ENCODE data around the gene COX7A2L.

COX7A2L gene

DNA sequence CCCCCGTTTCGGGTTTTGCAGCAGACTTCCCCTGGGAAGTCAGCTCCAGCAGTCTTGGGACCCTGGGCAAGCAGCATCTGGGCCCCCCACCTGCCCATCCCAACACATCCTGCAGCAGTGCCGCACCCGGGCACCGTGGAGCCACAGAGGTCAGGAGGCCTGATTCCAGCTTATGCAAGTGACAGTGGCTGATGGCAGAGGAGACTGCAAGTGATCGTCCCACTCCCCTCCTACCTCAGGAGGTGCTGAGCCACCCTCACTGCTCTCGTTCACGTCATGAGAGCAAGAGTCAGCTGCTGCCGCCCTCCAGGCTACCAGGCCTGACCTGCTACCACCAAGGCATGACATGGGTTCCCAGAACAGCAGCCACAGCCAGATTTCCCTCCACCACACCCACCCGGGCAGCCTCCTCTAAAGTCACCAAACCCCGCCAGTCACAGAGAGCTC is 18.2 kb downstream of the COX7A2L start:
- Histone ChIP-seq H3K4me1 (ENCODE audit: control insufficient read depth in 2 of 2, insufficient read depth in 1 of 2, low read depth in 1 of 2, low read length in 2 of 2) (no peaks in the 10 kb centered on the region), H3K23ac (ENCODE audit: low read depth, low read length, poor library complexity) (peak overlapping the region; percentile 77), H3K27ac (replicated peaks; ENCODE audit: low read length) (no peak overlapping the region)

DNA sequence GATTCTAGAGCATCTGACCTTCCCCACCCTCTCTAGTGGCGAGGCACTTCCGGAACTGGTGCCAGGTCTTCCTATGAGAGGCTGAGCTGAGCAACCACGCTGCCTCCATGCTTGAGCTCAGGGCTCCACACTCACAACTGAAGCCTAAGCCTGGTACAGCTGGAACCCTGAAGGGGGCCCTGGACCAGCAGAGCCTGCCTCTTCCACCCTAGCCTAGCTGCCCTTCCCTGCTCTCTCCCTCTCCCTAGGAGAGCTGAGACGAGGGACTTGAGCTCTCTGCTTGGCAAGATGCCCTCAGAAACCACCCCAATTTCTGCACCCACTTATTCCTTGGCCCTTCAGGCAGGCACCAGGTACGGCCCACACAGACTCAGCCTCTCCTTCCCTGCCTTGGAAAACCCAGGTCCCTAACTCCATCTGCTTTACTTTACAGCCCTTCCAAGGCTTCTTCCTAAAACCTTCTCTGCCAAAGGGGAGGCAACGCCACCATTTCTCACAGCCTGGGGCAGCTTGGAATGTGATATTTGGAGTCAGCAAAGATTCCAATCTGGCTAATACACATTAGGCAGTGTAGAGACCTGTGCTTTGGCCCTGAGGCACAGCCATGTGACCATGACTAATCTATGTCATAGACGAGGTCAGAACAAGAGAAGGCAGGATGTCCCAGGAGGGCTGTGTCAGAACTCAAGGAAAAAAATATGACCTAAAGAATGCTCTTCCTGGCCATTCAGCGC is 18.8 kb downstream of the COX7A2L start:
- no peak overlapping the region for H3K4me3 ChIP-seq (ENCODE audit: low read length in 2 of 2)
- peaks cover 9 to 75% of the 10 kb centered on the region in 2 donors for H3K36me3 ChIP-seq (replicated peaks in 1 of 2; ENCODE audit: control insufficient read depth in 2 of 2, insufficient read depth in 2 of 2, low read length in 2 of 2)
- no peak overlapping the region for H2AFZ ChIP-seq (ENCODE audit: low read length)
- H3K4me1 ChIP-seq (ENCODE audit: control insufficient read depth in 2 of 2, insufficient read depth in 1 of 2, low read depth in 1 of 2, low read length in 2 of 2), result no peaks in the 10 kb centered on the region
- no peak overlapping the region for H3K4me2 ChIP-seq (ENCODE audit: insufficient read depth, low read length, poor library complexity, severe bottlenecking)
- no peak overlapping the region for H2BK12ac ChIP-seq (ENCODE audit: low read length)
- H3K9ac ChIP-seq (ENCODE audit: low read depth, low read length, poor library complexity), result no peak overlapping the region
- H3K27me3 ChIP-seq (ENCODE audit: control insufficient read depth in 3 of 3, insufficient read depth in 3 of 3, low read depth in 1 of 3, low read length in 3 of 3), result no peaks in the 10 kb centered on the region
- no CpG with 5 or more reads among the region's 8 CpGs for WGBS, 2 donors (ENCODE audit: extremely low coverage in 2 of 2, insufficient read length in 2 of 2, insufficient replicate concordance in 1 of 2)
- H3K18ac ChIP-seq (ENCODE audit: low read length), result no peak overlapping the region
- no peak overlapping the region for H3K23ac ChIP-seq (ENCODE audit: low read depth, low read length, poor library complexity)
- H2AK5ac ChIP-seq (ENCODE audit: low read depth, low read length), result no peak overlapping the region
- no peak overlapping the region for H4K91ac ChIP-seq (ENCODE audit: low read depth, low read length, poor library complexity)
- H2BK5ac ChIP-seq (ENCODE audit: low read length), result peak overlapping the region; percentile 27
- H3K14ac ChIP-seq (ENCODE audit: low read length), result peak overlapping the region; percentile 63
- no peak overlapping the region for H3K4ac ChIP-seq (ENCODE audit: low read length)
- H2BK15ac ChIP-seq (ENCODE audit: low read length), result no peak overlapping the region
- H3K79me1 ChIP-seq (ENCODE audit: low read depth, low read length), result peaks cover 9% of the 10 kb centered on the region
- no peak overlapping the region for H3K27ac ChIP-seq (replicated peaks; ENCODE audit: low read length)
- no peak for DNase-seq (ENCODE audit: low spot score)
- H3K9me3 ChIP-seq (replicated peaks in 1 of 2; ENCODE audit: control insufficient read depth in 2 of 2, insufficient read depth in 1 of 2, low read depth in 1 of 2, low read length in 2 of 2), result peaks cover 3 to 5% of the 10 kb centered on the region in 2 donors
- H4K8ac ChIP-seq (ENCODE audit: low read depth, low read length), result no peak overlapping the region
- no peak overlapping the region for H2BK120ac ChIP-seq (ENCODE audit: low read depth, low read length)

More for the DNA sequence above, 18.2 kb downstream of the COX7A2L start:
- WGBS, 2 donors (ENCODE audit: extremely low coverage in 2 of 2, insufficient read length in 2 of 2, insufficient replicate concordance in 1 of 2), result no CpG with 5 or more reads among the region's 11 CpGs
- no peak overlapping the region for H2BK15ac ChIP-seq (ENCODE audit: low read length)
- H3K9me3 ChIP-seq (replicated peaks in 1 of 2; ENCODE audit: control insufficient read depth in 2 of 2, insufficient read depth in 1 of 2, low read depth in 1 of 2, low read length in 2 of 2), result peaks cover under 1% of the 10 kb centered on the region in 2 donors
- no peak overlapping the region for H3K4me2 ChIP-seq (ENCODE audit: insufficient read depth, low read length, poor library complexity, severe bottlenecking)
- H2AK5ac ChIP-seq (ENCODE audit: low read depth, low read length), result peak overlapping the region; percentile 22
- H2BK5ac ChIP-seq (ENCODE audit: low read length), result no peak overlapping the region
- DNase-seq (ENCODE audit: low spot score), result no peak
- H3K79me1 ChIP-seq (ENCODE audit: low read depth, low read length), result peaks cover 9% of the 10 kb centered on the region
- peak overlapping the region; percentile 63 for H3K14ac ChIP-seq (ENCODE audit: low read length)
- no peak overlapping the region for H4K8ac ChIP-seq (ENCODE audit: low read depth, low read length)
- H2AFZ ChIP-seq (ENCODE audit: low read length), result no peak overlapping the region
- peak overlapping the region; percentile 52 for H3K18ac ChIP-seq (ENCODE audit: low read length)
- no peak overlapping the region for H4K91ac ChIP-seq (ENCODE audit: low read depth, low read length, poor library complexity)
- peaks cover 7 to 72% of the 10 kb centered on the region in 2 donors for H3K36me3 ChIP-seq (replicated peaks in 1 of 2; ENCODE audit: control insufficient read depth in 2 of 2, insufficient read depth in 2 of 2, low read length in 2 of 2)
- H3K4me3 ChIP-seq (ENCODE audit: low read length in 2 of 2), result no peak overlapping the region
- H2BK120ac ChIP-seq (ENCODE audit: low read depth, low read length), result no peak overlapping the region
- H2BK12ac ChIP-seq (ENCODE audit: low read length), result no peak overlapping the region
- no peak overlapping the region for H3K9ac ChIP-seq (ENCODE audit: low read depth, low read length, poor library complexity)
- no peaks in the 10 kb centered on the region for H3K27me3 ChIP-seq (ENCODE audit: control insufficient read depth in 3 of 3, insufficient read depth in 3 of 3, low read depth in 1 of 3, low read length in 3 of 3)
- no peak overlapping the region for H3K4ac ChIP-seq (ENCODE audit: low read length)

DNA sequence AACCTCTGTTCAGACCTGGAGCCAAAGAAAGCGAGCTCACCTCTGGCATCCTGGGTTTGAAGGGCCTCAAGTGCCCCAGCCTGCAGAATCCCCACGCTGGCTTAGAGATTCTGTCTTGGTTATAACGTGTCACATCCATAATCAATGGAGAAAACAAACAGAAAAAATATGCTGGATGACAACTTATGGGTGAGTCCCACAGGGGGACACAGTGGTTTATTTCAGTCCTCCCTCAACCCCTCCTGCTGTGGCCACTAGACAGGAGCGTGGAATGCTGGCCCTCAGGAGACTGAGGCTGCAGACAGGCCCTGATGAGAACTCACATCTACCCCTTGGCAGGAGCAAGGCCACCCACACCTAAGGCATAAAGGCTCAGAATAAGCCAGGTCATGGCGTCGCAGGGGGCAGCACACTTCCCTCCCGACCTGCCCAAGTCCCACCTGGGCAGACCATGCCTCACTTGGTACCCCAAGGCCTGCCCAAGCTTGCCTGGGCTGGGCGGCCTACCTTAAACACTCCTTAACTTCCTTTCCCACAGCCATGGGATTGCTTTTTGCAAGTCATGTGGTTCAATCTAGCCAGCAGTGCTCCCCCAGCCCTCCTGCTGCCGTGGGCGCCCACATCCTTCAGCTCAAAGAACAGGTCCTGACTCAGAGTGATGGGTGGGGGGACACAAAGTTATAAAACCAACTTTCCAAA is 19.9 kb downstream of the COX7A2L start:
- Histone ChIP-seq H4K8ac (ENCODE audit: low read depth, low read length) (no peak overlapping the region), H2BK12ac (ENCODE audit: low read length) (no peak overlapping the region), H3K4me3 (ENCODE audit: low read length in 2 of 2) (peak overlapping the region in 1 of 2 donors; percentile 11), H3K79me1 (ENCODE audit: low read depth, low read length) (peaks cover 8% of the 10 kb centered on the region), H2BK15ac (ENCODE audit: low read length) (no peak overlapping the region), H4K91ac (ENCODE audit: low read depth, low read length, poor library complexity) (peak overlapping the region; percentile 70), H2AFZ (ENCODE audit: low read length) (no peak overlapping the region), H3K36me3 (replicated peaks in 1 of 2; ENCODE audit: control insufficient read depth in 2 of 2, insufficient read depth in 2 of 2, low read length in 2 of 2) (peaks cover 8 to 80% of the 10 kb centered on the region in 2 donors), H3K9me3 (replicated peaks in 1 of 2; ENCODE audit: control insufficient read depth in 2 of 2, insufficient read depth in 1 of 2, low read depth in 1 of 2, low read length in 2 of 2) (peaks cover 3 to 5% of the 10 kb centered on the region in 2 donors), H2BK120ac (ENCODE audit: low read depth, low read length) (no peak overlapping the region), H3K4me1 (ENCODE audit: control insufficient read depth in 2 of 2, insufficient read depth in 1 of 2, low read depth in 1 of 2, low read length in 2 of 2) (peaks cover 0 to 1% of the 10 kb centered on the region in 2 donors), H3K23ac (ENCODE audit: low read depth, low read length, poor library complexity) (peak overlapping the region; percentile 90), H3K4me2 (ENCODE audit: insufficient read depth, low read length, poor library complexity, severe bottlenecking) (no peak overlapping the region), H2AK5ac (ENCODE audit: low read depth, low read length) (no peak overlapping the region), H3K14ac (ENCODE audit: low read length) (no peak overlapping the region), H3K9ac (ENCODE audit: low read depth, low read length, poor library complexity) (peak overlapping the region; percentile 78), H3K18ac (ENCODE audit: low read length) (no peak overlapping the region), H3K27me3 (ENCODE audit: control insufficient read depth in 3 of 3, insufficient read depth in 3 of 3, low read depth in 1 of 3, low read length in 3 of 3) (no peaks in the 10 kb centered on the region), H2BK5ac (ENCODE audit: low read length) (no peak overlapping the region), H3K27ac (replicated peaks; ENCODE audit: low read length) (no peak overlapping the region), H3K4ac (ENCODE audit: low read length) (no peak overlapping the region)
- no peak for DNase-seq (ENCODE audit: low spot score)
- WGBS, 2 donors (ENCODE audit: extremely low coverage in 2 of 2, insufficient read length in 2 of 2, insufficient replicate concordance in 1 of 2), result no CpG with 5 or more reads among the region's 10 CpGs

Measured in neuronal stem cell (in vitro differentiated cells).